Lung (tissue), 12 donors: Measurements from ENCODE around the gene TNFAIP3. TPM values are rescaled to one million over a fixed set of nuclear protein-coding genes. Genes with fewer than 3 reads are reported as not detected.

Source experiments
- ATAC-seq: fragments of 200-7000 bp; cut with Tn5 transposase; one replicate; pipeline ENCODE4 v1.9.1; 2020; ENCODE audit warnings: moderate number of reproducible peaks; ENCODE audit not compliant: insufficient read depth, low FRiP score
- DNase-seq, 3 donors: peaks; one replicate each; pipeline ENCODE4 v3.0.0-alpha.2; 2013 to 2017
- H3K27ac ChIP-seq, 2 donors: one replicate each; pipeline ENCODE4 v1.5.1; 2013; ENCODE audit warnings: mild to moderate bottlenecking in 2 of 2, moderate library complexity in 2 of 2, control low read depth in 1 of 2, inconsistent platforms in 1 of 2, low read depth in 1 of 2, low read length in 1 of 2
- H3K27me3 ChIP-seq, 3 donors: one replicate each; pipeline ENCODE4 v1.5.1; 2013; ENCODE audit warnings: low read length in 2 of 3; ENCODE audit not compliant: control insufficient read depth in 3 of 3, insufficient read depth in 3 of 3
- H3K36me3 ChIP-seq, 4 donors: one replicate each; pipeline ENCODE4 v1.5.1; 2013; ENCODE audit warnings: low read length in 4 of 4, mild to moderate bottlenecking in 1 of 4, moderate library complexity in 1 of 4; ENCODE audit not compliant: control insufficient read depth in 4 of 4, insufficient read depth in 4 of 4
- H3K4me1 ChIP-seq, 5 donors: one replicate each; pipeline ENCODE4 v1.5.1; 2013; ENCODE audit warnings: low read length in 5 of 5, mild to moderate bottlenecking in 2 of 5, moderate library complexity in 1 of 5; ENCODE audit not compliant: control insufficient read depth in 5 of 5, insufficient read depth in 5 of 5
- H3K4me3 ChIP-seq: one replicate; pipeline ENCODE4 v1.5.1; 2013; ENCODE audit warnings: mild to moderate bottlenecking, control low read depth, moderate library complexity
- H3K9ac ChIP-seq, 2 donors: one replicate each; pipeline ENCODE4 v1.5.1; 2013; ENCODE audit warnings: low read length in 2 of 2, control low read depth in 1 of 2; ENCODE audit not compliant: insufficient read depth in 1 of 2
- H3K9me3 ChIP-seq, 4 donors: one replicate each; pipeline ENCODE4 v1.5.1; 2013; ENCODE audit warnings: low read length in 3 of 4, mild to moderate bottlenecking in 1 of 4, moderate library complexity in 1 of 4; ENCODE audit not compliant: control insufficient read depth in 4 of 4, insufficient read depth in 3 of 4
- WGBS, 2 donors: extraction: QIAGEN DNeasy Blood & Tissue Kit; methylation state at CpG; one replicate each; pipeline ENCODE4 v1.1.7; 2013; 5-methylcytosine and 5-hydroxymethylcytosine counted together
- polyA plus RNA-seq, 2 donors: library from polyadenylated mRNA; stranded (reverse); fragments of 200-250 nt; gene quantifications; one replicate each; pipeline ENCODE4 v1.2.1, GENCODE V29; 2013
- total RNA-seq, 2 donors: library from RNA; depleted of rRNA in 1 of 2; stranded (reverse); fragments of >200 nt in 1 of 2; gene quantifications; one replicate each; pipeline ENCODE4 v1.2.1, GENCODE V29; 2014 to 2021
- TF ChIP-seq, protein P1 (sequence below): IDR thresholded peaks from 2 replicates; pipeline ENCODE4 v1.5.1; 2012; ENCODE audit warnings: mild to moderate bottlenecking; ENCODE audit errors: control extremely low read depth, extremely low read depth
- donor health status: control.
- donor health status: control.
- donor health status: Bipolar disorder and iron deficiency.
- donor health status: healthy.
- donor health status: DM: yes; HTN: yes; CAD: no.

Gene TNFAIP3
- total and polyA plus RNA-seq, 4 donors = 13.4 to 396 (median 87.5) TPM

DNA sequence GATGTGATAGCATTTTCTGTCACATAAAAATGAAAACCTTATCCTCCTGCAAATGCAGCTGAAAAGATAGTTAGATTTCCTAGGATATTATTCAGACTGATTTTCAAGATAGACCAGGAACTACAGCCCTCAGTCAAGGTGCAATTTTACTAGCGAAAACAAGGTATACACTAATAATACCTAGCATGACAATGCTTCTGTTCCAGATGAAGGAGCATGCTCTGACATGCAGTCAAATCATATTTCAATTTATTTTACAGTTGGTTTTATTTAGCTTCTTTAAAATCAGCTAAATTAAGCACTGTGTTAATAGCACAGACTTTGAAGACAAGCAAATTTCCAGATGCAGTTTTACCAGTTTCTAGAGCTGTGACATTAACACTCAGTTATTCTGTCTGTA is 14.2 kb upstream of the TNFAIP3 start:
- Histone ChIP-seq H3K4me3 (no peak overlapping the region), H3K9ac (no peak overlapping the region), H3K27ac (no peak overlapping the region), H3K9me3 (no peaks in the 10 kb centered on the region), H3K27me3 (no peaks in the 10 kb centered on the region), H3K4me1 (peaks cover 0 to 27% (median 0%) of the 10 kb centered on the region in 5 donors), H3K36me3 (no peaks in the 10 kb centered on the region)
- TF ChIP-seq, protein P1, sequence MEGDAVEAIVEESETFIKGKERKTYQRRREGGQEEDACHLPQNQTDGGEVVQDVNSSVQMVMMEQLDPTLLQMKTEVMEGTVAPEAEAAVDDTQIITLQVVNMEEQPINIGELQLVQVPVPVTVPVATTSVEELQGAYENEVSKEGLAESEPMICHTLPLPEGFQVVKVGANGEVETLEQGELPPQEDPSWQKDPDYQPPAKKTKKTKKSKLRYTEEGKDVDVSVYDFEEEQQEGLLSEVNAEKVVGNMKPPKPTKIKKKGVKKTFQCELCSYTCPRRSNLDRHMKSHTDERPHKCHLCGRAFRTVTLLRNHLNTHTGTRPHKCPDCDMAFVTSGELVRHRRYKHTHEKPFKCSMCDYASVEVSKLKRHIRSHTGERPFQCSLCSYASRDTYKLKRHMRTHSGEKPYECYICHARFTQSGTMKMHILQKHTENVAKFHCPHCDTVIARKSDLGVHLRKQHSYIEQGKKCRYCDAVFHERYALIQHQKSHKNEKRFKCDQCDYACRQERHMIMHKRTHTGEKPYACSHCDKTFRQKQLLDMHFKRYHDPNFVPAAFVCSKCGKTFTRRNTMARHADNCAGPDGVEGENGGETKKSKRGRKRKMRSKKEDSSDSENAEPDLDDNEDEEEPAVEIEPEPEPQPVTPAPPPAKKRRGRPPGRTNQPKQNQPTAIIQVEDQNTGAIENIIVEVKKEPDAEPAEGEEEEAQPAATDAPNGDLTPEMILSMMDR = no peak
- DNase-seq = no peak
- 97 to 98% methylated on average over 1 of the region's 1 CpG for WGBS, 2 donors
- no peak for ATAC-seq

DNA sequence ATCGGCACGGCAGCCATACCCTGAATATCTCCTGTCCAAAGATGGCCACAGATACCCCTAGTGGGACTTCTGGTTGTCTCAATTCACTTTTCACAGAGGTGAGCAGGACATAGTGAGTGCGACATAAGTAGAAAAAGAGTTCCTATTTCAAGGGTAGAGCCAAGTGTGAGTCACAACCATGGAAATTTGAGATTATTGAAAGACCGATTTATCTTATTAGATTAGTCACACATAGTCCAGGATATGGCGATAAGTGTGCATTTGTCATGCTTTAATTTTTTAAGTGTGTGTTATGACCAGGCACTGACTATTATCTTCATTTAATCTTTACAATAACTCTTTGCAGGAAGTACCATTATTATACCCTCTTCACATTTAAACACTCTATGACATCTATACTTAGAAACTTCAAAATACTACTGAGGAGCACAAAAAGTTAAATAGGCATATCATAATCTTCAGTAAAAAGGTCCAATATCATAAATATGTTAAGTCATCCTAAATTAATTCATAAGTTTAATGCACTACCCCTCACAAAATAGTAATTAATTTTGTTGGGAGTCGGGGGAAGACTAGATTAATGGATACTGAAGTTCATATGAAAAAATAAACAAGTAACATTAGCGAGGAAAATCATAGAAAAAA is 13.4 kb upstream of the TNFAIP3 start:
- ATAC-seq (no peak), DNase-seq (no peak)
- Histone ChIP-seq H3K4me3 (no peak overlapping the region), H3K27me3 (no peaks in the 10 kb centered on the region), H3K4me1 (peaks cover 0 to 23% (median 0%) of the 10 kb centered on the region in 5 donors), H3K9me3 (no peaks in the 10 kb centered on the region), H3K36me3 (no peaks in the 10 kb centered on the region), H3K27ac (no peak overlapping the region), H3K9ac (no peak overlapping the region)
- WGBS, 2 donors = 85 to 90% methylated on average over 7 of the region's 7 CpGs
- TF ChIP-seq, protein P1 = no peak

DNA sequence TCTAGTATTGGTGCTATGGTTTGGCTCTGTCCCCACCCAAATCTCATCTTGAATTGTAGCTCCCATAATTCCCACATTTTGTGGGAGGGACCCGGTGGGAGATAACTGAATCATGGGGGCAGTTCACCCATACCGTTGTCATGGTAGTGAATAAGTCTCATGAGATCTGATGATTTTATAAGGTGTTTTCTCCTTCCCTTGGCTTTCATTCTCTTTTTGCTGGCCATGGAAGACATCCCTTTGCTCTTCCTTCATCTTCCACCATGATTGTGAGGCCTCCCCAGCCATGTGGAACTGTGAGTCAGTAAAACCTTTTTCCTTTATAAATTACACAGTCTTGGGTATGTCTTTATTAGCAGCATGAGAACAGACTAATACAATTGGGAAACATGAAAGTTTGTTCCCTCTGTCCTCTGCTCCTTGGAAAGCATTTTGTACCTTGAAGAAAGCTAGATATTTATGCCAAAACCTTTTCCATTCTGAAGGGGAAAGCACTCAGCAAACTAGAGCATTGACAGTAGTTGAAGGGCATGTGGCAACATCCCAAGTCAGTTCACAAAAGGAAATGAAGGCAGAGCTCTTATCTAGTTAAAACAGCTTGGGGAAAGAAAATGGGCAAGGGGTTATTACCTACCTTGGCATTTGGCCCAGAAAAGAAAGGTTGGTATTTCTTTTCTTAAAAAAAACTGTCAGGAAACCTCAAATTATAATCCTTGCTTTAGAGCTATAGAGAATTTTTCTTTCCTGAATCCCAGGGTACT is 10.7 kb upstream of the TNFAIP3 start:
- H3K36me3 ChIP-seq = no peaks in the 10 kb centered on the region
- no peak for ATAC-seq
- DNase-seq = no peak
- TF ChIP-seq, protein P1 = no peak
- WGBS, 2 donors = 97 to 99% methylated on average over 2 of the region's 2 CpGs
- H3K9me3 ChIP-seq = no peaks in the 10 kb centered on the region
- H3K9ac ChIP-seq = no peak overlapping the region
- no peaks in the 10 kb centered on the region for H3K27me3 ChIP-seq
- peaks cover 0 to 14% (median 0%) of the 10 kb centered on the region in 5 donors for H3K4me1 ChIP-seq
- no peak overlapping the region for H3K27ac ChIP-seq
- H3K4me3 ChIP-seq = no peak overlapping the region
